Hepatocyte (in vitro differentiated cells): ENCODE measurements around the gene ABHD16A.

Source experiments
- CTCF ChIP-seq: fragments of 200-600 bp; sonication (generic); IDR thresholded peaks from 2 replicates; pipeline ENCODE4 v1.5.1; 2016; ENCODE audit warnings: antibody characterized with exemption, mild to moderate bottlenecking; ENCODE audit not compliant: poor library complexity
- EZH2 ChIP-seq: fragments of 200-600 bp; sonication (generic); IDR thresholded peaks from 2 replicates; pipeline ENCODE4 v1.6.1; 2016; ENCODE audit warnings: antibody characterized with exemption, mild to moderate bottlenecking, borderline replicate concordance

- TF ChIP-seq CTCF (no peak), EZH2 (no peak)
Measured at GRCh38 chr6:31705931-31706330, 2.8 kb upstream of the ABHD16A start.
